ENCODE measurements around the gene G6PC3.

GRCh38 chr17:44061446-44061845 lies 9.1 kb upstream of the G6PC3 start:
- TF ChIP-seq CTCF (IDR thresholded peaks at IDR 0.05) (no peak), ZFX (IDR thresholded peaks at IDR 0.05; ENCODE audit: borderline replicate concordance) (no peak)
